Stimulated activated CD4-positive, alpha-beta T cell treated with anti-CD3 and anti-CD28 coated beads, Interleukin-2, amount 100 ng/mL, for 24 hours (primary cell): ENCODE results near the gene SLC2A3.
"Not testable (repeated sequence)": the region's sequence is repeated elsewhere in the genome, so short reads cannot be mapped to it uniquely, and the experiment has no call there.

Experiments used
- DNase-seq, 2 donors: peaks; one replicate each; pipeline ENCODE4 v3.0.0-alpha.2; 2020

Gene SLC2A3

DNA sequence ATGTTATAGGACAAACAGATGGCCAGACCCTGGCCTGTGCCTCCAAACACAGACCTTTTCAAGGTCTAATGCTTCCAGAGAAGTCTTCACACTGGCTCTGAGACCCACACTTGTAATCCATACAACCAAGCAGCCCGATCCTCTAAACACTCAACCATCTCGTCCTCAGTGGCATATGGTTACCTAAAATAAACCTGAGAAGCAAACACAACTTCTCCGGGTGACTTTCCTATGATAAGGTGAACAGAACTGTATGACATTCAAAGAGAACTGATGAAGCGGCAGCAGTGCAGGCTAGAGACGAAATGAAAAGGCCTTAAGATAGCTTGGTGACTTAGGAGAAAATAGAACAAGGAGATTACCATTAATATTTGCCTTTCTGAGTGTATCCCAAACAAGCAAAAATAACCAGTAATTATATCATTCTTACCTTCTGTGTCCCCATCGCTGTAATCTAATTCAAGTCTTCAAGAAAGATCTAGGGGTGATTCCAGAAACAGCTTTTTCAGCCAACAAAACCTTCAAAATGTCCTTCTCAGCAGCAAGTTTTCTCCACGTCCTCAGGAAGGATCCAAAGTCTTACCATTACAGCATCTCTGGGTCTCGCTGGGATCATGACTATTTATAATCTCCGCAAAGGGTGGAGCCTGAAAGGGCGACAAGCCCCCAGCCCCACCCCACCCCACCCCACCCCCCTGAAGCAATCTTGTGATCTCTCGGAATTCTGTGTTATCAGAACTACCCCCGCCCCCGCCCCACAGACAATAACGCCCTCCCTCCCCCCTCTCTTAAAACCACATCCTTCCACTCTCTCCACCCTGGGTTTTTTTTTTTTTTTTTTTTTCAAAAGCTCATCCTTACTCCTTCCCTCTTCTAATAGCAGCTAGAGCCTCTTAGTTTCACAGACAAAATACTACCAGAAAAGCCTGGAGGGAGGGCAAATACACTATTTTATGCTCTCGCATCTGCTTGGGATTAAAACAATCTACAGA lies at the start of gene SLC2A3:
Gene SLC2A3, minus strand, starts transcription at position 598 of the 992 bp plus-strand sequence. Its CDS starts 153 bp downstream, at position 445.
- DNase-seq = peak; percentile 70 to 73

DNA sequence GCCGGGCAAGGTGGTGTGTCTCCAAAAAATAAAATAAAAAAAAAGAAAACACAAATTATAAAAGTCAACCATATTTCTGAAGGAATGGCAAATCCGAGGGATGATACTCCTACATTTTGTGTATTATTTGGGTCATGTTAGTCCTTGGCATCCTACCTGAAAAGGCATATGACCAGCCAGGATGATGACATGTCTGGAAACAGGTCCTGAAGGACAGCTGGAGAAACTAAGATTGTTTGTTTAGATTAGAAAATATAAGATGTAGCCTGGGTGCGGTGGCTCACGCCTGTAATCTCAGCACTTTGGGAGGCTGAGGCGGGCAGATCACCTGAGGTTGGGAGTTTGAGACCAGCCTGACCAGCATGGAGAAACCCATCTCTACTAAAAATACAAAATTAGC lies 48.9 kb upstream of the SLC2A3 start:
- DNase-seq = no peak

DNA sequence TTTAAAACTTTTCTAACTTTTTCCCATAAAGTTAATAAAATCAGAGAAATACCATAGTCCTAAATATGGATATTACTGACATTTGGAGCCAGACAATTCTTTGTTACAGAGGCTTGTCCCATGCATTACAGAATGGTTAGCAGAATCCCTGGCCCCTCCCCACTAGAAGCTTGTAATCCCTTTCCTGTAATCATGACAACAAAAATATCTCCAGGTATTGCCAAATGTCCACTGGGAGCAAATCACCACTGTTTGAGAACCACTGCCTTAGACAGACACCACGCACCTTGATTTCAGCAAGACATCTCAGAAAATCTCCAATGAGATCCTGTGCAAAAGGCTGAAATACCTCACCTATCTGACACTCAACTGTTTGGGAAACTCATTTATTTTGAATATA lies 47.5 kb upstream of the SLC2A3 start:
- DNase-seq = not testable (repeated sequence)

DNA sequence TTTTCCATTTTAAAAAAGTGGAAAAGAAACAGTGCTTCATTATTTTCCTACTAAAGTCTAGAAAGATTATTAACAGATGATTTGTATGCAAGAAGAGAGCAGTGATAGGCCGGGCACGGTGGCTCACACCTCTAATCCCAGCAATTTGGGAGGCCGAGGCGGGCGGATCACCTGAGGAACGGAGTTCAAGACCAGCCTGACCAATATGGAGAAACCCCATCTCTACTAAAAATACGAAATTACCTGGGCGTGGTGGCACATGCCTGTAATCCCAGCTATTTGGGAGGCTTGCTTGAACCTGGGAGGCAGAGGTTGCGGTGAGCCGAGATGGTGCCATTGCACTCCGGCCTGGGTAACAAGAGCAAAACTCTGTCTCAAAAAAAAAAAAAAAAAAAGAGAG lies 47.0 kb upstream of the SLC2A3 start:
- DNase-seq = not testable (repeated sequence)

DNA sequence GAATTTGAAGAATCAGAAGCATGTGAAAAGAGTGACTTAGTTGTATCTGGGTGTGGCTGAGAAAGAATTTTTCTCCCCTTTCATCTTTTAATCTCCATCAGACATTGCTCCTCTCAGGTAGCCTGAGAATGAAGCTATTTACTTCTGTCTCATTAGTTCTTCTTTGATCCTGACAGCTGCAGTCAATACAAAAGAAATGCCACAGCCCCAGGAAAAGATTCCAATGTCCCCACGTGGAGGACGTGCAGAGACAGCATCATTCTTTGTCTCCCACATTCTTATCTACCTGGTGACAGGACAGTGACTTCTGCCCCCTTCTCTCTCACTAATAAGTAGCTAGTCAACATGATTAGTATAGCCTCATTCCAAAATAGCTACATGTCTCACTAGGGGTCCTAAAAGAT lies 46.3 kb upstream of the SLC2A3 start:
- not testable (repeated sequence) for DNase-seq

DNA sequence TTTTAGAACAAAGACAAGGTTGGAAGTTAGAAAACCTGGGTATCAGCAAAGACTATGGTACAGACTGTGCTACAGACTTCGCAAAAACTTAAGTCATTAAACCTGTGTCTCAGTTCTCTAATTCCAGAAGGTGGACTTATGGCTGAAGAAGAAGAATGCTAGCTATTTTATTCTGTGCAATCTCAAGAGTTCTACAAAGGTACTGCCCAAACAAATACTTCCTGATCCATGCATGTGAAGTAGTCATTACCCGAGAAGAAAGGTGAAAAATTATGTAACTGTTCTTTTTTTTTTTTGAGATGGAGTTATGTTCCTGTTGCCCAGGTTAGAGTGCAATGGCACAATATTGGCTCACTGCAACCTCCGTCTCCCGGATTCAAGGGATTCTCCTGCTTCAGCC lies 45.5 kb upstream of the SLC2A3 start:
- no peak for DNase-seq

DNA sequence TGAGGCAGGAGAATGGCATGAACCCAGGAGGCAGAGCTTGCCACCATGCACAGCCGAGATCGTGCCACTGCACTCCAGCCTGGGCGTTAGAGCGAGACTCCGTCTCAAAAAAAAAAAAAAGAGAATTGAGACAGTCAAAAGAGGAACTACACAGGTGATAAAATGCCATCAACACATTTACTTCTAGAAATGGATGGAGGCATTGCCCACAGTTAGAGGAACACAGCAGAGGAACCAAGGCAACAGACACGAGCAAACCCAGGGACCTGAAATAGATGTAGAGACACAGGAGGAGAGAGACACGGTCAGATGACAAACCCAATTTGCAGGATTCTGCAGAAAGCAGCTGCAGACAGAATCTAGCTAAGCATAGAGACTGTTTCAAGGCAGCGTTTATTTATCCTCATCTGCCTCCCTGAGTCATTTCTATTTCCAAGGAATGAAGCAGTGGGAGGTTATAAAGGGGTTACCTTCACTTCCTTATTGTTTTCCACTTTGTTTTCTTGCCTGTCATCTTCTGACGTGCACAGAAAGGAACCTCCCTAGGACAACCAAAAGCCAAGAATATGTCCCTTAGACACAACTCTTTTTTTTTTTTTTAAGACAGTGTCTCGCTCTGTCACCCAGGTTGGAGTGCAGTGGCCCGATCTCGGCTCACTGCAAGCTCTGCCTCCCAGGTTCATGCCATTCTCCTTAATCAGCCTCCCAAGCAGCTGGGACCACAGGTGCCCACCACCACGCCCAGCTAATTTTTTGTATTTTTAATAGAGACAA lies 41.6 kb upstream of the SLC2A3 start:
- not testable (repeated sequence) for DNase-seq

DNA sequence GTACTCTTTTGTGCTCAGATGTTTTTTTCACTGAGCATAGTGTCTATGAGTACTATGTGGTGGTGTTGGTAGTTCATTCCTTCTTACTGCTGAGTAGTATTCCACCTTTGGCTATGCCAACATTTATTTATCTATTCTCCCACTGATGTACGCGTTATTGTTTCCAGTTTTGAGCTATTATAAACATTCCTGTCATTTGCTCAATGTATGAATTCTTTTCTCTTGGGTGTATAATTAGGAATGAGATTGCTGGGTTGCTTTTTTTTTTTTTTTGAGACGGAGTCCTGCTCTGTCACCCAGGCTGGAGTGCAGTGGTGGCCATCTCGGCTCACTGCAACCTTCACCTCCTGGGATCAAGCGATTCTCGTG lies 37.5 kb upstream of the SLC2A3 start:
- no peak for DNase-seq

DNA sequence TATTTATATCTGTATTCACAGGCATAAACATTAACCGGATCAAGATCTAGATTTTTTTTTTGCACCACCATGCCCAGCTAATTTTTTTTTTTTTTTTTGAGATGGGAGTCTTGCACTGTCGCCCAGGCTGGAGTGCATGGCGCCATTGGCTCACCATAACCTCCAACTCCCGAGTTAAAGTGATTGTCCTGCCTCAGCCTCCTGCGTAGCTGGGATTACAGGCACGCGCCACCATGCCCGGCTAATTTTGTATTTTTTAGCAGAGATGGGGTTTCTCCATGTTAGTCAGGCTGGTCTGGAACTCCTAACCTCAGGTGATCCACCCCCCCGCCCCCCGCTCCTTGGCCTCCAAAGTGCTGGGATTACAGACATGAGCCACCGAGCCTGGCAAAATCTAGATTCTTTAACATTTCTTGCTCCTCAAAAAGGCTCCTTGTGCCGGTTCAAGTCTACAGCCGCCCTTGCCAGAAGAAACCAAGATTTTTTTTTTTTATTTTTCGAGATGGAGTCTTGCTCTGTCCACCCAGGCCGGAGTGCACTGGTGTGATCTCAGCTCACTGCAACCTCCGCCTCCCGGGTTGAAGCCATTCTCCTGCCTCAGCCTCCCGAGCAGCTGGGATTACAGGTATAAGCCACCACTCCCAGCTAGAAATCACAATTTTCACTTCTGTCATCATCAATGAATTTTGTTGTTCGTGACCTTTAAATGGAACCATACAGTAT lies 36.9 kb upstream of the SLC2A3 start:
- no peak for DNase-seq

DNA sequence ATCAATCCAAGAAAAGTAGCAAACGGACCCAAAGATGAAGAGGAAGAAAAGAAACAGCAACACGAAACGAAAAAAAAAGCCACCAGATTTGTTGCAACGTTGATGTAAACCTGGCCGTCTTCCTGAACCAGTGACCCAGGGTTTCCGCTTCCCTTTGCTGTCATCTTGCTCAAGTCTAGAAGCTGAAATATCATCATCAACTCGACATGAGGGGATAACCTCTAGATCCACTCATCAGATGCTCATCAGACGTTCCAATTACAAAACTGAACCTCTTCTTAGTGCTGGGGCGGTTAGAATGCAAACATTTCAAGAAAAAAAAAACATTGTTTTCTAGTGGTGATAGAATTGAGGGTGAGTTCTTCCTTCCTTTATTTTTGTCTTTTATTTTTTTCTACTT lies 36.3 kb upstream of the SLC2A3 start:
- not testable (repeated sequence) for DNase-seq

DNA sequence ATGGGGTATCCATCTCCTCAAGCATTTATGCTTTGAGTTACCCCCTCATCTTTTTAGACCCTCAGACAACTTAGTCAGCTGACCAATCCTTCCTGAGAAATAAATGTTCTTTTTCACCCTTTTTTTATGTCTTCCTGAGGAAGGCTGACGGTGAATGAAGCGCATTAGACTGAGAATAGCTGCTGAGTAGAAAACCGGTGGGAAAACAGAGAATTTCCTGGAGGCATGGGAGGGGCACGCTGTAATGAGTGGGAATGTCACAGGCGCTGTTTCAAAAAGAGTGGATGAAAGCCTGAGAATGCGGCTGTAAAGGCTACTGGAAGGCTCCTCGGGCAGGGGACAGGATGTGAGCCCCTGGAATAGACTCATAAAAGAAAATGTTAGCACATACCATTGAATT lies 35.8 kb upstream of the SLC2A3 start:
- DNase-seq = not testable (repeated sequence)

DNA sequence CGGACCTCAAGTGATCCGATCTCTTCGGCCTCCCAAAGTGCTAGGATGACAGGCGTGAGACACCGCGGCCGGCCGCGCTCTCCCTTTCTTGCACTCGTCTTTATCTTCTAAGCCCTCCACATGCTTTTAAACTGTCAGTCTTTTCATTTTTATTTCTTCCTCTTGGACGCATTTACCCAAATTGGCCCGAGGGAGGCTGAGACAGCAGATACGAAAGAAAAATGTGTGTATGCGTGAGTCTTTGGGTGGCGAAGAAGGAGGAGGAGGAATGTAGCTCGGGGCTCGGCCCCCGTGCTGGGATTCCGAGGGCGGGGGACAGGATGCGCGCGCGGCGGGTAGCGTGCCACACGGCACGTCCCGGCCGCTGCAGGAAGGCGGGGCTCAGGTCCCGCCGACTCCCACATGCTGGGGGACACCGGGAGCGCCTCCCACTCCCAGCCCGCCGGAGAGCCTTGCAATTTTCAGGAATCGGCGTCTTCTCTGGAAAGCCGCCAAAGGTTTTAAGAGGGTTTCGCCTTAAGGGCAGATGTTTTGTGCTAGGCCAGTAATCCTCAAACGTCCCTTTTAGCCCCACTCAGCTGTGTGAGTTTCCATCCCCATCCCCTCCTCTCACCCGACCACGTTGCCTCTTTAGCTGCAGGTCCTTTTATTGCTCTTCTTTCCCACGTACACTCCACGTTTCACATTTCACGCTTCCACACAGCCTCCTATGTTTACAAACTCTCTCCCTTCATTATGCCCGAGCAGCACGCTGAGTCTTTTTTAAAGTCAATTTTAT lies 34.7 kb upstream of the SLC2A3 start:
- peak; percentile 88 to 95 for DNase-seq

DNA sequence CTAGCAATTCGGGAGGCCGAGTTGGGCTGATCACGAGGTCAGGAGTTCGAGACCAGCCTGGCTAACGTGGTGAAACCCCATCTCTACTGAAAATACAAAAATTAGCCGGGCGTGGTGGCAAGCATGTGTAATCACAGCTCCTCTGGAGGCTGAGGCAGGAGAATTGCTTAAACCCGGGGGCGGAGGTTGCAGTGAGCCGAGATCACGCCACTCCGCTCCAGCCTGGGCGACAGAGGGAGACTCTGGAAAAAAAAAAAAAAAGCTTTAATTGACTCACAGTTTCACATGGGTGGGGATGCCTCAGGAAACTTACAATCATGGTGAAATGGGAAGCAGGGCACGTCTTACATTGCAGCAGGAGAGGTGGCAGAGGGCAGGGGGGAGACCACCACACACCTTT lies 30.6 kb upstream of the SLC2A3 start:
- peak in 1 of 2 donors; percentile 45 for DNase-seq

DNA sequence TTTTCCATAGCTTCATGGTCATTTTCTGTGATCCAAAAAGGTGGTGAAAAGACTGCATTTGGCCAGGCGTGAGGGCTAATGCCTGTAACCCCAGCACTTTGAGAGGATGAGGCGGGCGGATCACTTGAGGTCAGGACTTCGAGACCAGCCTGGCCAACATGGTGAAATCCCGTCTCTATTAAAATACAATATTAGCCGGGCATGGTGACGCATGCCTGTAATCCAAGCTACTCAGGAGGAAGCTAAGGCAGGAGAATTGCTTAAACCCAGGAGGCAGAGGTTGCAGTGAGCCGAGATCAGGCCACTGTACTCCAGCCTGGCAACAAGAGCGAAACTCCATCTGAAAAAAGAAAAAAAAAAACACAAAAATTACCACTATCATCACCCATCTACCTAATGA lies 28.7 kb upstream of the SLC2A3 start:
- DNase-seq = not testable (repeated sequence)

DNA sequence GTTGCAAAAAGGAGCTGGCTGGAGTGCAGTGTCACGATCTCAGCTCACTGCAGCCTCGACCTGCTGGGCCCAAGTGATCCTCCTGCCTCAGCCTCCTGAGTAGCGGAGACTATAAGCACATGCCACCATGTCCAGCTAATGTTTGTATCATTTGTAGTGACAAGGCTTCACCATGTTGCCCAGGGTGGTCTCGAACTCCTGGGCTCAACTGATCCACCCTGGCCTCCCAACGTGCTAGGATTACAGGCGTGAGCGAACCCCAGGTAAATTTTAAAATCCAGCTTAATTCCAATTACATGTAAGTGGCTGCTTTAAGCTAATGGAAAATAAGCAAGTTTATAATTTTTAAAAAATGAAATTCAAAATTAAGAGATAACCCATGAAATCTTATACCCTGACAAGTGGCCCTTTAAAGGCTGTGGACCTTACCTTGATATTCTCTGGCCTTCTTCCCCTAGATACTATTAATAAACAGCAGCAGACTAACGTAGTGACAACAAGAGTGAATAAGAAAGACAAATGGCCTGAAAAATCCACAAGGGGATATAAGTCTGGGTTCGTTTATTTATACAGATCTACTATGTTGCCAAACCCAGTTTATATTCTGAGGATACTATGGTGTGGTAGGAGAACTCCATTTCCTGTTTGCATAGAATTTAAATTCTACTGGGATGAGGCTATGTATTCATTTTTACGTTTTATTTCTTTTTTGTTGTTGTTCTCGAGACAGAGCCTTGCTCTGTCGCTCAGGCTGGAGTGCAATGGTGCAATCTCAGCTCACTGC lies 25.6 kb upstream of the SLC2A3 start:
- DNase-seq = no peak

DNA sequence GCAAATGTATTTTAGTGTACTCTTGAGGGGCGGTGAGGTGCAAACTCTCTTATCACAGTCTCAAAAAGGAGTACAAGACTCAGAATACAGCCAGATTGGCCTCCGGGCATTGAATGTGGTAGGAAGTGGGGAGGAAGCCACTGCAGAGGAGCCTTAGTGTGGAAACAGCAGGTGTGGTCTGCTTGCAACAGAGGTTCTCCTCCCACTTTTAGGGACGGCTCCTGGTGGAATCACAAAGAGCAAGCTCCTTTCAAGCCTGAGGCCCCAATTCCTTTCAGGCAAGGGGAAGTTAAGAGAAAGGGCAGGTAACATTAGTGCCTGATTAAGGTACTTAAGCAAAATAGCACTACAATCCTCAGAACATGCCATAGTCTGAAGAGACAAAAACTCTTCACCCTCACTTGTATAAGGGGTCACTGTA lies 23.7 kb upstream of the SLC2A3 start:
- peak; percentile 44 to 58 for DNase-seq

DNA sequence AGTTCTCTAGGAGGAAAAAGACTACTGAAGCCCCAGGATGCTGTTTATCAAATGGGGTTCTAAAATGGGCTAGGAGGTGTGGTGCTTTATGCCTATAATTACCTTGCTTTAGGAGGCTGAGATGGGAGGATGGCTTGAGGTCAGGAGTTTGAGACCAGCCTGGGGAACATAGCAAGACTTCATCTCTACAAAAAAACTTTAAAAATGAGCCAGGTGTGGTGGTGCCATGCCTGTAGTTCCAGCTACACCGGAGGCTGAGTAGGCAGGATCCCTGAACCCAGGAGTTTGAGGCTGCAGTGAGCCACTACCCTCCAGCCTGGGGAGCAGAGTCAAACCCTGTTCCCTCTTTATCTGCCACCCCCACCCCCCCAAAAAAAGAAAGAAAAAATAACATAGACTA lies 23.3 kb upstream of the SLC2A3 start:
- DNase-seq = peak in 1 of 2 donors; percentile 27

DNA sequence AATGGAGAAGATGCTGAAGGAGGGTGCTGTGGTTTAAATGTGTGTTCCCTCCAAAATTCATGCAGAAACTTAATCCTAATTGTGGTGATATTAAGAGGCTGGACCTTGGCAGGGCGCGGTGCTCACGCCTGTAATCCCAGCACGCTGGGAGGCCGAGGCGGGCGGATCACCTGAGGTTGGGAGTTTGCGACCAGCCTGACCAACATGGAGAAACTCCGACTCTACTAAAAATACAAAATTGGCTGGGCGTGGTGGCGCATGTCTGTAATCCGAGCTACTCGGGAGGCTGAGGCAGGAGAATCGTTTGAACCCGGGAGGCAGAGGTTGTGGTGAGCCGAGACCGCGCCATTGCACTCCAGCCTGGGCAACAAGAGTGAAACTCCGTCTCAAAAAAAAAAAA lies 18.9 kb upstream of the SLC2A3 start:
- not testable (repeated sequence) for DNase-seq

DNA sequence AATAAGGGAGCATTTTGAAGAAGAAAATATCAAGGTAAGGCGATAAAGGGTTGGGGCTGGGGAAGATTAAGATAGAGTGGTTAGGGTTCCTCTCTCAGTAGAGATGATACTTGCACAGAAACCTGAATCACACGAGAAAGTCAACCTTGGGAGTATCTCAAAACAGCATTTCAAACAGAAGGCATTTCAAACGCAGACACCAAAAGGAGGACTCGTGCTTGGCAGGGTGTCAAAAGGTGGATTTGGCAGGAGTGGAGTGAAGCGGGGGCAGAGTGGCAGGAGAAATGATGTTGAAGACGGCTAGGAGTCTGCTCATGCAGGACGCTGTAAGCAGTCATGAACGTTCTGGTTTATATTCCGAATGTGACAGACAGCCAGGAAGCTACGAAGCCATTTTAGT lies 18.4 kb upstream of the SLC2A3 start:
- not testable (repeated sequence) for DNase-seq

DNA sequence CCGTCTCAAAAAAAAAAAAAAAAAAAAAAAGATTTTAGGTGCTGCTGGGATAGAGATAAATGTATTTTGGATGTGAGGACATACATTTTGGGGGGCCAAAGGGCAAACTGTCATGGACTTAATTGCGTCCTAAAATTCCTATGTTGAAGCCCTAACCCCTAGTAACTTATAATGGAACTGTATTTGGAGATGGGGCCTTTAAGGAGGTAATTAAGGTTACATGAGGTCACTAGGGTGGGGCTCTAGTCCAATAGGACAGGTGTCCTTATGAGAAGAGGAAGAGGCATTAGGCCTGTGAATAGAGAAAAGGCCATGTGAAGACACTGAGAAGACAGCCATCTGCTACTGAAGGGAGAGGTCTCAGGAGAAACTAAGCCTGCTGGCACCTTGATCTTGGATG lies 17.9 kb upstream of the SLC2A3 start:
- not testable (repeated sequence) for DNase-seq

DNA sequence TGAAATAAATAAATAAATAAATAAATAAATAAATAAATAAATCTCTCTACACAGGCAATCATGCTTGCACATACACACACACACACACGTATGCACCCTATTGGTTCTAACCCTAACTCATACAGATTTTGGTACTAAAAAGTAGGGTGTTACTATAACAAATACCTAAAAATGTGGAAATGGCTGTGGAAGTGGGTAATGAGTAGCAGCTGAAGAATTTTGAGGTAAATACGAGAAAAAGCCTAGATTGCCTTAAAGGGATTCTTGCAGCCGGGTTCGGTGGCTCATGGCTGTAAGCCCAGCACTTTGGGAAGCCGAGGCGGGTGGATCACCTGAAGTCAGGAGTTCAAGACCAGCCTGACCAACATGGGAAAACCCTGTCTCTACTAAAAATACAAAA lies 15.7 kb upstream of the SLC2A3 start:
- no peak for DNase-seq
